Islet precursor cell (in vitro differentiated cells): ENCODE data around the gene NDUFAB1.
"Not testable (repeated sequence)": the region's sequence is repeated elsewhere in the genome, so short reads cannot be mapped to it uniquely, and the experiment has no call there.

ENCODE experiments used
- DNase-seq: peaks from one replicate; pipeline ENCODE4 v3.0.0-alpha.2; 2018

NDUFAB1 gene

DNA sequence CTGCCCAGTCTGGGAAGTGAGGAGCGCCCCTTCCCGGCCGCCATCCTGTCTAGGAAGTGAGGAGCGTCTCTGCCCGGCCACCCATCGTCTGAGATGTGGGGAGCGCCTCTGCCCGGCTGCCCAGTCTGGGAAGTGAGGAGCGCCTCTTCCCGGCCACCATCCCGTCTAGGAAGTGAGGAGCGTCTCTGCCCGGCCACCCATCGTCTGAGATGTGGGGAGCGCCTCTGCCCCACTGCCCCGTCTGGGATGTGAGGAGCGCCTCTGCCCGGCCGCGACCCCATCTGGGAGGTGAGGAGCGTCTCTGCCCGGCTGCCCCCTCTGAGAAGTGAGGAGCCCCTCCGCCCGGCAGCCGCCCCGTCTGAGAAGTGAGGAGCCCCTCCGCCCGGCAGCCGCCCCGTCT, 12.8 kb downstream of the NDUFAB1 start:
- not testable (repeated sequence) for DNase-seq

DNA sequence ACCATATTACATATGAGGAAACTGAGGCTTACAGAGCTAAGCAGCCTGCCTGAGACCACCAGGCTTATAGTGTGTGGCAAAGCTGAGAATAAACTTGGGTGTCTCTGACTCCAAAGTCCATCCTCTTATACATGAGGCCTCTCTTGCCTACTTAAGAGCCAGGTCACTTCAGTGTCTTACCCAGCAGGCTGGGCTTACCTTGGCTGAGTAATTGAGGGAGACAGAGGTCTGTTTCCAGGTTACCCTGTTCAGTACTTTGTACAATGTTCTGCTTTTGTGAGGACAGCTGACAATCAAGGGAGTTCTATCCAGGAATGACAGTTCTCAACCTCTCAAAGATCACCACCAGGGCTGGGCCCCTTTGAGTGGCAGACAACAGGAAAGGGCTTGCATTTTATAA, 14.4 kb downstream of the NDUFAB1 start:
- DNase-seq: no peak

DNA sequence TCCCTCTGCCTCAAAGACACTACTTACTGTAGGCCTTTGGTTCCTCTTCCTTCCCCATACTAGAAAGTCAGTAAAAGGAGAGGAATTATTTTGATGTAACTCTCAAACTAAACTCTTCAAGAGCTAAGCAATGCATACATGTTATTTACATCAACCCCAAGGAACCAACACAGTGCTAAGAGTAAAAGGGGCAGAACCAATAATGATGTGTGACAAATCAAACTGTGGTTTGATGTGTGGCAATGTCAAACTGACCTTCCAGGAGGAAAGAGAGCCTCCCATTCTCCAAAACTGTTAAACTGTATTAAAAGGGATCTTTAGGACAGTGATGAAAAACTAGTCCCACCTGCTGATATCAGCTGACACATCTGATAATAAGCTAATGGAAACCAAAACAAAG, 15.7 kb downstream of the NDUFAB1 start:
- DNase-seq: no peak

DNA sequence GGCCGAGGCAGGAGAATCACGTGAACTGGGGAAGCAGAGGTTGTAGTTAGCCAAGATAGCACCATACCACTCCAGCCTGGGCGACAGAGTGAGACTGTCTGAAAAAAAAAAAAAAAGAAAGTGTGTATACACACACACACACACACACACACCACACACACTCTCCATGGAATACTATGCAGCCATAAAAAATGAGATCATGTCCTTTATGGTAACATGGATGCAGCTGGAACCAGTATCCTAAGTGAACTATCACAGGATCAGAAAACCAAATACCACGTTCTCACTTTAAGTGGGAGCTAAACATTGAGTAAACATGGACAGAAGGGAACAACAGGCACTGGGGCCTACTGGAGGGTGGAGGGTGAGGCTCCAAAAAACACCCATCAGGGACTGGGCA, 16.7 kb downstream of the NDUFAB1 start:
- no peak for DNase-seq

DNA sequence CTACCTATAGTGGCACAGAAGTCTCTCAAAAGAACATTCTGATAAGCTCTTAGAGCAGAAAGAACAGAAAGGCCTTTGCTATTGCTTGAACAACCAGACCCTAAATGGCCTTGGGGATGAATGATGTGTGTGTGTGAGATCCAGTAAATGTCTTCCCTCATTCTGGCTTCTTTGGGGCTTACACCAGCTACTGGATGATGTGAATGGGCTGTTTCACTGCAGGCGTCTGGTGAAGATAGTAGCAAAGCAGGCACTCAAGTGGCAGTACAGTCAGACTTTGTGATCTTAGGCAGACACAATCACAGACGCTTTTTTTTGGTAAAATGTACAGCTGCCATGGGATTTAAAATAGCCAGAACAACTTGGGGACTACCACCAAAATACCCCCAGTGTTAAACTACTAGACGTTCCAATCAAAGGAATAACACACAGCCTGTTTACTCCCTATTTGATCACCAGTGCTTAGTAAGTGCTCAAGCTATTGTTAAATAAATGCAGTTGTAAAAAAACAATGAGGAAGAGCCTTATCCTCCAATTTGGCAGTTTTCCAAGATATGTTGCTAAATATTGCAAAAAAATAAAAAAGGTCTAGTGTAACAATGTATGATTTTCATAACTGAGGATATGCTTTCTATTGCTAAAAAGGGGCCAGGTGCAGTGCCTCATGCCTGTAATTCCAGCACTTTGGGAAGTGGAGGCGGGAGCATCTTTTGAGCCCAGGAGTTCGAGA, 17.9 kb downstream of the NDUFAB1 start:
- peak; percentile 64 for DNase-seq

DNA sequence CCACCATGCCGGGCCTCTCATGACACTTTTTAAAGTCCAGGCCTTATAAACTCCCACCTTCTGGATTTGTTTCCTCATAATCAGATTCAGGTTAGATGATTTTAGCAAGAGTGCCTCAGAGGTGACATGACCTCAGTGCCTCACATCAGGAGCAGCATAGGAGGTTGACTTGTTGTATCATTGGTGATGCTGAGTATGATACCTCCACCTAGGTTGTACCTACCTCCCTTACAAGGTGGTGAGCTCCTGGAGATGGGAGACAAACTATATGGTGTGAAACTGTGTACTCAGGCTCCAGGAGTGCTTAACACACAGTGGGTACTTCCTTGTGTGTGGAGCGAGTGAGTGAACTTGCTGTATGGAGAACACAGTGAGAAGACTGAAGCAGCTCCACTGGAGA, 18.6 kb downstream of the NDUFAB1 start:
- no peak for DNase-seq

DNA sequence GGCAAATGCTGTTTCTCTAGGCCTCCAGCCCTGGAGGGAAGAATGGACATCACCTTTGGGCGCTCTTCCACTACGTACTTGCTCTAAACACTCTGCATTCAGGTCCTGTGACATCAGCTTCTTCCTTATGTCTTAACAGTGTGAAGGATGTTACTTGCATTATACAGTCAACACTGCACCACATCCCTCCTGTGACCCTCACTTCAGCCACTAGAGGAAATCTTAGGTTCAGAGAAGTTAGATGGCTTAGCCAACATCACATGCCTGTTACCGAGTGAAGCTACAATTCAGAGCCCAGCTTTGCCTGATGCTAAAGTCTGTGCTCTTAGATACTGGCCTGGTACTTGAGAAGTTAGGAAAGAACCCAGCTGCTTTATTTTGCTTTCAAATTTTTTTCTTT, 20.3 kb downstream of the NDUFAB1 start:
- DNase-seq: no peak

DNA sequence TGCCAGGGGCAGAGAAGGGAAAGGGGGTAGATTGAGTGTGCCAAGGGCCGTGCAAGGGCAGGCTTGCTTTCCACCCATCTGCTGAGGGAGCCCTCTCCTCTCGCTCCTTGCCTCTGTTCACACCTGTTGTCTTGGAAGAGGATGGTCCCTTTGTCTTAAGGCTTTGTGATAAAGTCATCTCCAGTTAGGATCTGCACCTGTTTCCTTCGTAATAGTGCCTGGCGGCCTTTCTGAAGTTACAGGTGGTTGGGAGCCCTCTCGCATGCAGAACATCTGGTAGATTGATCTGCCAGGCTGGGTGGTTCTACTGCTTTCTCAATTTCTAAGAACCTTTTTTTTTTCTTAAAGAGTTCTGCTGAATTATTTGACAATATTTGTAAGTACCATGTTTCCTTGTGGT, 22.3 kb downstream of the NDUFAB1 start:
- DNase-seq: no peak

DNA sequence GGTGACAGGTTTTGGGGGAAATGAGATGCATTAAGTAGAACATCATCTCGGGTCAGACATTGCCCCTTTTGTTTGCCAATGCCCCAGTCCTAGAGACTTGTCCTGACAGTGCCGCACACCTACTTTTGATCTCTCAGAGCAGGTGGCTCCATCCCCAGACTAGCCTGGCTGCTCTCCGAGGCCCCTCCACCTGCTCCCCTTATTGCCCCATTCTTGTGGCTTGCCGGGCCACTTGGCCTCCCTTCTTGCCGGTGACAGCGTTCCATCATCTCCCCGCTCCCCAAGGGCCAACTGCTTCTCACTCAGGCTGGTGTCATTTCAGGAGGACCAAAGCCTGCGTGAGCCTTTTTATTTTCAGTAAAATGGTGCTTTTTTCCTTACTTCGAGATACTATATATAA, 23.7 kb downstream of the NDUFAB1 start:
- DNase-seq: no peak

DNA sequence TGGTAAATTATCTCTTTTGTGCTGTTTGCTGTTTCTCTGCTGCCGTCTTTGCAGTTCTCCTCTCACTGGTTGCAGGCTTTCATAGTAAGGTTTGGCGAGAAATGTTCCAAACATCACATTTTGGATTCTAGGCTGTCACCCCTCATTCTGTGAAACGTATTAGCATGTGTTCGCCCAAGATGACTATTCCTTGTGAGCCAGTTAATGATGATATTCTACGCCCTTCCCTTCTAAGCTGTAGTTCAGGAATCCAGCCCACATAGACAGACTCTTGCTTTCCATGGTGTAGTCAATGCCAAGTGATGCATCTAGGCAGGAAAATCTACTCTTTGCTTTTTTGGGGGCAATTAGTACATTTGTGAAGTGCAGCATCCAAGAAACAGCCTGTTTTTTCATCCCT, 24.2 kb downstream of the NDUFAB1 start:
- DNase-seq: no peak

DNA sequence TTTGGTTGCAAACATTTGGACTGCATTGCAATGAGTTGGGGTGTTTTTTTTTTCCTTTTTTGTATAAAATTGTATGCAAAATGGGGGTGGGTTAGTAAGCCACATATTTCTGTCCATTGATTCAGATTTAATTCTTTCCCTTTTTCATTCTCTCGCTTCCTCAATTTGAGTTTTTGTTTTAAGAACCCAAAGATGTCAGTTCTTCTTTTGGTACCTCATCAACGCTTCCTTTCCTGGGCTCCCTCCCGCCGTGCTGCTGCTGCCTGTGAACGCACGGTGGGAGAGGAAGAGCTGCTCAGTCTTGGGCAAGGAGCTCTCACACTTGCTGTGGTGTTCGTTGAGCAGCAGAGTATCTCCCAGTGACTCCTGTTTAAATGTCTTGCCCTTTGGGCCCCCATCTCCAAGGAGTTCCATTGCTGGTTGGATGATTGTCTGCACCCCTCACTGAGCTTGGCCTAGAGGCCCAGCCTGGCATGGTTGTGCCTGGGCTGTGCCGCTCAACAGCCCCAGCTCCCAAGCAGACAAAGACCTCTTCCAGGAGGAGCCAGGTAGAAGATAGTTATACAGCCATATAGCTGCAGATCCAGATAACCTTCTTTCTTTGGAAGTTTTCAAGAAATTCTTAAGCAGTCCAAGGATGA, 25.0 kb downstream of the NDUFAB1 start:
- no peak for DNase-seq

DNA sequence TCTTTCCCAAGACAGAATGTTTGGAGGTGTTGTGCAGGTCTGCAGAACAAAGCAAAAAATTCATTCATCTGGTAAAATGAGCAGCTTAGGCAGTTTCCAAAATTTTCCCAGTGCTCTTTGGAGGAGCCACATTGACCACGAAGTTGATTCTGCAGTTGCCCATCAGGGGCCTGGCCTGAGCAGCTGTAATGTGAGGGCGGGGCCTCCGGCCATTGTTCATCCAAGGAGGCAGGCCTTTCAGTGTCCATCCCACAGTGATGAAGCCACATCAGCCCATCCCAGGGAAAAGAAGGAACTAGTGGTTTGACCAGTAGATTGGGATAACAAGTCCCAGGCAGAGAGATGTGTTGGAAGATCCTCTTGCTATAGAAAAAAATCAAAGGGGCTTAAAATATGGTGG, 28.5 kb downstream of the NDUFAB1 start:
- no peak for DNase-seq

DNA sequence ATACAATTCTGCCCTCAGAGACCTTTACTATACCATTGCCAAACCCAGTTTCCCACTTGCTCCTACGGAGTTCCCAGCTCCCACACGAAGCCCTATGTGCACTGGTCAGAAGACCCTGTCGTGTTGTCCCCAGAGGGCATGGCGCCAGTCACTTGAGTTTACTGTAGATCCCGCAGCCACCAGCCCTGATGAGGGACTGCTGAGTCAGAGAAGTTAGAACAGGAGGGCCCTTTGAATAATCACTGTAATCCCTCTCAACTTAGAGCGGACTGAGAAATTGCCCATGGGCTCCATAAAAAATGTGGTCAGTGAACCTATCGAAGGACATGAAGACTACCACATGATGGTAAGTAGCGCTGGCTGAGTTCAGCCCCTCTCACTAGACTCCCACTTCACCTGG, 29.4 kb downstream of the NDUFAB1 start:
- DNase-seq: no peak

DNA sequence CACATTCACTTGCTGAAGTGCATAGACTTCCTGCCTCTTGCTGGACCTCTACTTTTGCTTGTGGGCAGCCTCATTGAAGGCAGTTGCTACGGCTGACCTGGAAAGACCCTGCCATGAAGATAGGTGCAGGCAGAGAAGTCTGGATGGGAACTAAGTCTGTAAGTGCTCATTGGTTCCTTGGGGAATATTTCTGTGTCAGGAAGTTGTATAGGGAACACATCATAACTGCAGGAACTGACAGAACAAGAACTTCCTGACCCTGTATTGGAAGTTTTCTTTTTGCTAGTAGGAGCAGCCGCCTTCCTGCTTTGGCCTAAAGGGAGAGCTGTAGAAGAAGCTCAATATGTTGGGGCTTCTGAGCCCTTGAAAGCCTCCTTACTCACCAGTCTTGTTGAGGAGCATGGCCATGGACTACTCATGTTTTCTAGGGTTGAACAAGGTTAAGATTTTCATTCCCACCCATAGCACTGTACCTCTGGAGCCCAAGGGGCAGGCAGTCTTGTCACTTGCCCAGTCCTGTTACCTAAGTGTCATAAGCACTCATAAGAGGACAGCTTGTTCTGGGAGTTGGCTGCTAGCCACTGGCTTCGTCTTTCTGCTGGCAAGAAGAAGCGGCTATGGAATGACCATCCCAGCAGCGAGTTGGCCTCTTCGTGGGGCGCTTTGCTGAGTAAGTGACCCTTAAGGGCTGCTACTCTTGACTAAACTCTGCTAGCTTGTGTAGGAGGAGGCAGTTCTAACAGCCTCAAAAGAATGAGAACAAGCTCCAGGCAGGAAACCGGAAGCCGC, 31.3 kb downstream of the NDUFAB1 start:
- DNase-seq: no peak

DNA sequence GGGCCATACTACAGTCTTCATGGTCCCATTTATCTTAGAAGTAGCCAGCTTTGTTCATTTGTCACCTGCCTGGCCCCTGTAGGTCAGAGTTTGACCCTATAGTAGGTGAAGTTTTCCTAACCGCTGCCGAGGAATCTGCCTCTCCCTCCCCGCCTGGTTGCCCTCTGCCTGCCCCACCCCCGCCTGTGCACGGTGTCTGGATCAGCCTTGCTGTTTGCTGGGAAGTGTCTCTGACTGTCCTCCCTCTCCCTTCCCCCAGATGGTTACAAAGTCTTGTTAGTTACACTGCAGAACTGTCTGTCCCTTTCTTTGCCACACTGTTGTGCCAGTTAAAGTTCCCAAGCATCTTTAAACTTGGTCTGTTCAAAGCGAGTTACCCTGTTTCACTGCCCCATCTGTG, 32.9 kb downstream of the NDUFAB1 start:
- DNase-seq: no peak

DNA sequence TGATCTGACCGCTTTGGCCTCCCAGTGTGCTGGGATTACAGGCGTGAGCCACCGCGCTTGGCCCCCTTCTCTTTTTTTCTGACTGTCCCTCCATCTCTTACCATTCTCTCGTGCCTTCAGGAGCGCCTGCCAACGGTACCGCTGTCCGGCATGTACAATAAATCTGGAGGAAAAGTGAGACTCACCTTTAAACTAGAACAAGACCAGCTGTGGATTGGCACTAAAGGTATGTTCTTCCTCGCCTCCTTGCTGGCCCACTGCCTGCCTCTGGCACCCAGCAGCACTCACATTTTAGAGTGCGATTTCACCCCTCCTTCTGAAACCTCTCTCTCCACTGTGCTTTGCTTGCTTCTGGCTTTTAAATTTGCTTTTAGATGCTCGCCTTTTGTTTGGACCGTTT, 33.6 kb downstream of the NDUFAB1 start:
- no peak for DNase-seq

DNA sequence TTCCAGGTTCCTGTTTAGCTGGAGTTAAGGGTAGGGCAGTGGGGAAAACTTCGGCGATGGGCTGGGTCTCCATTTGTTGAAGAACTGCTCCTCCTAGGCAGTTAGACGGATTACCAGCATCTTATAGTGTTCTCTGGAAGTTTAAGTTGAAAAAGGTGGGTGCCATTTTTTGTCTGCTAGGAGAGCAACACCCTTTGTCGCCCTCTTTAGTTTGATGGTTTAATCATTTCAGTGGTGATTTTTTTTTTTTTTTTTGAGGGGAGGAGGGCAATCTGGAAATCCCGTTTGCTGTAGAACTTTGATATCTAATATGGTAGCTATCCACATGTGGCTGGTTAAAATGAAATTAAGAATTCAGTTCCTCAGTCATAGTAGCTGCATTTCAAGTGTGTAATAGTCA, 34.5 kb downstream of the NDUFAB1 start:
- DNase-seq: no peak

DNA sequence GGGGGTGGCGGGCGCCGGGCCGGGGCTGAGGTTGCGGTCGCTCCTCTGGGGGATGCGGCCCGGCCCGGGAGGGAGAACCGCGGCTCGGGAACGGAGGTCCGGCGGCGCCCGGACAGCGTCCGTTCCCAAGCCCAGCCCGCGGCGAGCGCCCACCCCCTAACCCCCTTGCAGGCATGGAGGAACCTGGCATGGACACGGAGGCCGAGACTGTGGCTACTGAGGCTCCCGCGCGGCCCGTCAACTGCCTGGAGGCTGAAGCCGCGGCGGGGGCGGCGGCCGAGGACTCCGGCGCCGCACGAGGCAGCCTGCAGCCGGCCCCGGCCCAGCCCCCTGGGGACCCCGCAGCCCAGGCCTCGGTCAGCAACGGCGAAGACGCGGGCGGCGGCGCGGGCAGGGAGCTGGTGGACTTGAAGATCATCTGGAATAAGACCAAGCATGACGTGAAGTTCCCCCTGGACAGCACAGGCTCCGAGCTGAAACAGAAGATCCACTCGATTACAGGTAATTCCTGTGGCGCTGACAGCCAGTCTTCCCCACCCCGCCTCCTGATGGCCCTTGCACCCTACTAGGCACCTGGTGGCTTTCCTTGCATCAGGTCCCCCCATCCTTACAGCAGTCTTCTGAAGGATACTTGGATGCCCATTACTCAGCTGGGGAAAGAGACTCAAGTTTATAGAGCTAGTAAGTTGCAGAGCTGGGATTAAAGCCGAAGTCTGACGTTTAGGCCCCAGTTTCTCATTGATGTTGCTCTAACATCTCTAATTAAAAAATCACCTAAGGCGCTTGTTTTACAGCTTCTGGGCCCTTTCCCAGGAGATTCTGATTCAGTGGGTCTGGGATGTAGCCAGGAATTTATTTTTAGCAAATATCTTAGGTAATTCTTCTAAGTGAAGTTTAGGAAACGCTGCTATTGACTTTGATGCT, 38.1 kb downstream of the NDUFAB1 start:
- DNase-seq: no peak

DNA sequence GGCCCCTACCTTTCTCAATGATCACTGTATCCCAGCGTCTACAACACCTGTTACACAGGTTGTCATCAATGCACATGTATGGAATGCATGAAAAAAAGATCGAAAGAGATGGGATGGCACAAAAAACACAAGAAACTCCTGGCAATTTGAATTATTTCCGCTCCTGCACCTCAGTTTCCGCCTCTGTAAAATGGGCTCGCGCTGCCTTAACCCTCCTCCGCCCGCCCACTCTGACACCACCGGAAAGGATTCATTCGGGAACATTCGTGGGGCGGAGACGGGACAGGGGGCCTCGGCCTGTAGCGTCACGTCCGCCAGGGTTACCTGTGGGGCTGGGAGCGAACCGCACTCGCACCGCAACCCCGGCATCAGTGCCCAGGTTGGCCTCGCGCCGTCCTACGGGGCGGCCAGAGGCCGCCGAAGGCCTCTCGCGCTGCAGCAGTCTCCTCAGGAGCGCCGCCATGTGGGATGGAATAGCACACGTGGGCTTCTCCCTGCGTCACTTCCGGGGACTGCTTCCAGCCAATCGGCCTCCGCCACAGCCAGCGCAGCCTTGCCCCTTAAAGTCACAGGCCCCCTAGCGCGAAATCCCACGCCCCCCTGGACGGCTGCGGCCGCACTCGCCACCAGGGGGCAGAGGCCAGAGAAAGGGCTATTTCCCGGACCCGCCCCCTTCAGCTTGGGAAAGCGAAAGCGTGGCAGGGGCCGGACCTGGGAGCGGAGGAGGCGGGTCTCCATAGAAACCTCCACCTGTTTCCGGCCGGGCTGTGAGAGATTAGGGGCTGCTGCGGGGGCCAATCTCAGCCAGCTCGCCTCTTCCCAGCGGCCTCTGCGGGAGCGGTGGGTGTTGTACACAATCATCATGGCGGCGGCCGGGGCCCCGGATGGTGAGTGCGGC, 39.0 kb downstream of the NDUFAB1 start, which contains the start of the genes EARS2 and UBFD1:
EARS2 (minus strand) TSS at position 470 of the 898 bp plus-strand sequence; CDS start at position 463, 7 bp downstream.
UBFD1 (plus strand) TSS at position 847 of the 898 bp plus-strand sequence; CDS start at position 863, 16 bp downstream.
- DNase-seq: peak; percentile 100

DNA sequence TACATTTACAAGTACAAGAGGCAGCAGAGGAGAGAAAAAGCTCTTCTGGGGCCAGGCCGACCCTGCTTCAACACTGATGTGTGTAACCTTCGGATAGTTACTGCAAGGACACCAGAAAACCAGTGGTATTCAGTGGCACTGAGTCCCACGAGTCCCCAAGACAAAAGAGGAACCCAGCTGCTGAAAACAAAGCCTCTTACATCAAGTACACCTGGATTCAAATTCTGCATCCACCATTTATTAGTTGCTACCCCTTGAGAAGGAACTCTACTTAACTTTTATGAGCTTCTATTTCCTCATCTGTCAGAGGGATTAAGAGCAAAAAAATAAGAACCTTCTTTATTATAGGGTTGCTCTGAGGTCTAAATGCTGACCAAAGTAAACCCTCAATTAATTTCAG, 41.6 kb downstream of the NDUFAB1 start:
- no peak for DNase-seq

DNA sequence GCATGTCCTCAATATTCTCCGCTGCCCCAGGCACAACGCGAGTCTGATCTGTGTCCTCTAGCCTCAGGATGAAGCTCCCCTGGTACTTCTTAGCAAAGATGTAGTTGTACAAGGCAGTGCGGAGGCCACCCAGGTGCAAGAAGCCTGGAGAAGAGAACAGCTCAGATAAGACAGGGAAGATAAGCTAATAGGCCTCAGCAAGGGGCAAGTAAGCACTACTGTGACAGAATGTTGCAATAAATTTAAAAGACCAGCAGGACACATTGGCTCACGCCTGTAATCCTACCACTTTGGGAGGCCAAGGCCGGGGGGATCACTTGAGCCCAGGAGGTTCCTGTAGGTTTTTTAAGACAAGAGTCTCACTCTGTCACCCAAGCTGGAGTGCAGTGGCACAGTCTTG, 44.0 kb downstream of the NDUFAB1 start:
- DNase-seq: no peak

DNA sequence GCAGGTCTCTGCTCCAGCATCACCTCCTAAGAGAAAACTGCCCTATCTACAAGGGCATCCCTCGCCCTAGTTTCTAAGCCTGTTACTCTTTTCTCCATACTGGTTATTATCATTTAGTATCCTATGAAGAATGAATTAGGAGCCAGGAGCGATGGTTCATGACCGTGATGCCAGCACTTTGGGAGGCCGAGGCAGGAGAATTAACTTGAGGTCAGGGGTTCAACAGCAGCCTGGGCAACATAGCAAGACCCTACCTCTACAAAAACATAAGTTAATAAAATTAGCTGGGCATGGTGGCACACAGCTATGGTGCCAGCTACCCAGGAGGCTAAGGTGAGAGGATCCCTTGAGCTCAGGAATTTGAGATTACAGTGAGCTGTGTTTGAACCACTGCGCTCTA, 46.2 kb downstream of the NDUFAB1 start:
- DNase-seq: no peak
